ENCODE data around the gene TRIM45.

The TRIM45 gene

DNA sequence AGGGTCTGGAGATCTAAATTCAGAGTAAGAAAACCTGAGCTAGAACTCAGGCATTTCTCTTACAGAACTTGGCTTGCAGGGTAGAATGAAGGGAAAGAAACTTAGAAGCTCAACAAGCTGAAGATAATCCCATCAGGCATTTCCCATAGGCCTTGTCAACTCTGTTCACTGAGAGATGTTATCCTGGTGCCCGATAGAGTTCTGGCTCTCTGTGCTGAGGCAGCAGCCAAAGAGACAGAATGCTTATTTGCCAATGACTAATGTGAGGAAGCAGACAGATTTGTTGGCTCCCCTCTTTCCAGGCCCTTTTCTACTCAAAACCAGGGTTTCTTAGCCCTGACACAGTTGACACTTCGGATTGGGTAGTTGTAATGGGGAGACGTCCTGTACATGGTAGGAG, 22.3 kb upstream of the TRIM45 start:
- TF ChIP-seq, protein P1, sequence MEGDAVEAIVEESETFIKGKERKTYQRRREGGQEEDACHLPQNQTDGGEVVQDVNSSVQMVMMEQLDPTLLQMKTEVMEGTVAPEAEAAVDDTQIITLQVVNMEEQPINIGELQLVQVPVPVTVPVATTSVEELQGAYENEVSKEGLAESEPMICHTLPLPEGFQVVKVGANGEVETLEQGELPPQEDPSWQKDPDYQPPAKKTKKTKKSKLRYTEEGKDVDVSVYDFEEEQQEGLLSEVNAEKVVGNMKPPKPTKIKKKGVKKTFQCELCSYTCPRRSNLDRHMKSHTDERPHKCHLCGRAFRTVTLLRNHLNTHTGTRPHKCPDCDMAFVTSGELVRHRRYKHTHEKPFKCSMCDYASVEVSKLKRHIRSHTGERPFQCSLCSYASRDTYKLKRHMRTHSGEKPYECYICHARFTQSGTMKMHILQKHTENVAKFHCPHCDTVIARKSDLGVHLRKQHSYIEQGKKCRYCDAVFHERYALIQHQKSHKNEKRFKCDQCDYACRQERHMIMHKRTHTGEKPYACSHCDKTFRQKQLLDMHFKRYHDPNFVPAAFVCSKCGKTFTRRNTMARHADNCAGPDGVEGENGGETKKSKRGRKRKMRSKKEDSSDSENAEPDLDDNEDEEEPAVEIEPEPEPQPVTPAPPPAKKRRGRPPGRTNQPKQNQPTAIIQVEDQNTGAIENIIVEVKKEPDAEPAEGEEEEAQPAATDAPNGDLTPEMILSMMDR (IDR thresholded peaks at IDR 0.05; ENCODE audit: extremely low read depth, insufficient read depth, missing control alignments), result no peak

DNA sequence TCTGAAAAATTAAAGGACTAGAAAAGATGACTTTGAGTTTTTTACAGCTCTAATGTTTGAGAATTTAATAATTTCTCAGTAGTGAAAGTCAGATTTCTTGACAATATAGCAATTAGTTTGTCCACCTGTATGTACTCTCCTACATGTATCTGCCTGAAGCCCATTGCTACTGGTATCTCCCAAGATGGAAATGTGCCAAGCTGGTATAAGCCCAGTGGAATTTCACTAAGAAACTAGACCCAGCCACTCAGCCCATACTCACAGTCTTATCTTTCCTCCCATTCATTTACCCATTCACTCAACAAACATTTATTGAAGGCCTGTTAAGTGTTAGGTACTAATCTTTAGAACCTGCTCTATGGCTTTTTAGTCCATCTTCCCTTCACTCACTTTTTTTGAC, 21.6 kb upstream of the TRIM45 start:
- in situ Hi-C loops (cut with MboI; ENCODE audit: low pct_unique_long_range_greater_than_20kb, low sequenced_read_pairs, unreplicated experiment), result no loop called here
- no peak for DNase-seq (ENCODE audit: low spot score)
- TF ChIP-seq, protein P1 (IDR thresholded peaks at IDR 0.05; ENCODE audit: extremely low read depth, insufficient read depth, missing control alignments), result no peak

More for the DNA sequence above, 22.3 kb upstream of the TRIM45 start:
- in situ Hi-C loops (cut with MboI; ENCODE audit: low pct_unique_long_range_greater_than_20kb, low sequenced_read_pairs, unreplicated experiment), result no loop called here
- DNase-seq (ENCODE audit: low spot score), result no peak

DNA sequence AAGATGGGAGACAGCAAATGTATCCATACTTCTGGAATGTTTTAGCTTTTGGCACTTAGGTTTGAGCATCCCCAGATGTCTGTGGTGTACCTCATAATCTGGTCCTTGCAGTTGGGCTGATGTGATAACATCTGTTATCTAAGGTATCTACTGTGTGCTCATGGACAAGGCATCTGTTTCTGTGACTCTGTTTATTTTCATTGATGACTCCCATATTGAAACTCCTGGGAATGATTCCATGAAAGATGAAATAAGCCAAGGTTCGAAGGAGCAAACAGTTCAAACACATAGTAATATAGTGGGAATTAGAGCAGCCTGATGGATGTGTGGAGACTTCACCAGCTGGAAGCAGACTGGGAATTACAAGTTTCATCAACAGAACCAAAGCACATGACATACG, 20.7 kb upstream of the TRIM45 start:
- in situ Hi-C loops (cut with MboI; ENCODE audit: low pct_unique_long_range_greater_than_20kb, low sequenced_read_pairs, unreplicated experiment), result no loop called here
- TF ChIP-seq, protein P1 (IDR thresholded peaks at IDR 0.05; ENCODE audit: extremely low read depth, insufficient read depth, missing control alignments), result no peak
- DNase-seq (ENCODE audit: low spot score), result no peak

DNA sequence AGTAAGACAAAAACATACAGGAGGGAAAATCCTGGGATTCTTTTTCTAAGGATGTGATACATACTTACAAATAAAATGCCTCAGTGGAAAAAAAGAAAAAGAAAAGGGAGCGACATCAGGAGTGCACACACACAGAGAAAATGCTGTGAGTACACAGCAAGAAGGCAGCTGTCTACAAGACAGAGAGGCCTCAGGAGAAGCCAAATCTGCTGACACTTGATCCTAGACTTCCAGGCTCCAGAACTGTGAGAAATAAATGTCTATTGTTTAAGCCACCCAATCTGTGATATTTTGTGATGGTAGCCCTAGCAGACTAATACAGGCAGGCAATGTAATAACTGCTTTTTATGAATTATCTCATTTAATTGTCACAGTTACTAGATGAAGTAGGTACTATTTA, 17.0 kb upstream of the TRIM45 start:
- TF ChIP-seq, protein P1 (IDR thresholded peaks at IDR 0.05; ENCODE audit: extremely low read depth, insufficient read depth, missing control alignments), result no peak
- DNase-seq (ENCODE audit: low spot score), result no peak
- in situ Hi-C loops (cut with MboI; ENCODE audit: low pct_unique_long_range_greater_than_20kb, low sequenced_read_pairs, unreplicated experiment), result no loop called here

DNA sequence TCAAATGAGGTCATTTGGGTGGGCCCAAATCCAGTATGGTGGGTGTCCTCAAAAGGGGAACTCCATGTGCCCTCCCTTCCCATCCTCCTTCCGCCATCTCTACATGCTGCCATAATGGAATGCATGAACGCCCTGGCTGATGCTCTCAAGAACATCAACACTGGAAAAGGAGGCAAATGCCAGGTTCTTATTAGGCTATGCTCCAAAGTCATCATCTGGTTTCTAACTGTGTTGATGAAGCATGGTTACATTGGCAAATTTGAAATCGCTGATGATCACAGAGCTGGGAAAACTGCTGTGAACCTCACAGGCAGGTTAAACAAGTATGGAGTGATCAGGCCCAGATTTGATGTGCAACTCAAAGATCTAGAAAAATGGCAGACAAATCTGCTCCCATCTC, 16.6 kb upstream of the TRIM45 start:
- TF ChIP-seq, protein P1 (IDR thresholded peaks at IDR 0.05; ENCODE audit: extremely low read depth, insufficient read depth, missing control alignments), result no peak
- no peak for DNase-seq (ENCODE audit: low spot score)
- in situ Hi-C loops (cut with MboI; ENCODE audit: low pct_unique_long_range_greater_than_20kb, low sequenced_read_pairs, unreplicated experiment), result no loop called here

DNA sequence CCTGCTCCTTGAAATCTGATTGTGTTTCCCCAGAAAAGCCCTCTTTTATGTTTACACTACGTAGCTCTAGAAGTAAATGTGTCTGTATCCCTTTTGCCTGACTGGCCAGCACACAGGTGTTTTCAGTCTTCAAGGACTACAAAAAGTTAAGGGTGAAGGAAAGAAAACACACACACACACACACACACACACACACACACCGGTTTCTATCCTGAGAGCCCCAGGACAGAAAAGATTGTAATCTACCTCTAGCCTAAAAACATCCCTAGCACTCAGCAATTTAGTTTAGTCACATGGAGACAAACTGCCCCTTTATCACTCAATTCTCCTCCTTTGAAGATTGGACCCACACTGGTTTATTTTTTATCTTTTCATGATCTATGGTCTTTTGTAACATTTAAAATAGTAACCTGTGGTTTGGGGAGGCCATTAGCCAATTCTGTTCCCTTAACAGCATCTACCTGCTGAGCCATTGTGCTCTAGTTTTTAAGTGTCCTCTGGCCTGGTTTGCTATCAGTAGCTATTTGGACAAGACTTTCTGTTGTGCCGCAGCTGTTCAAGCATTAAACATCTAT, 15.8 kb upstream of the TRIM45 start:
- TF ChIP-seq, protein P1 (IDR thresholded peaks at IDR 0.05; ENCODE audit: extremely low read depth, insufficient read depth, missing control alignments), result no peak
- DNase-seq (ENCODE audit: low spot score), result no peak
- in situ Hi-C loops (cut with MboI; ENCODE audit: low pct_unique_long_range_greater_than_20kb, low sequenced_read_pairs, unreplicated experiment), result no loop called here

DNA sequence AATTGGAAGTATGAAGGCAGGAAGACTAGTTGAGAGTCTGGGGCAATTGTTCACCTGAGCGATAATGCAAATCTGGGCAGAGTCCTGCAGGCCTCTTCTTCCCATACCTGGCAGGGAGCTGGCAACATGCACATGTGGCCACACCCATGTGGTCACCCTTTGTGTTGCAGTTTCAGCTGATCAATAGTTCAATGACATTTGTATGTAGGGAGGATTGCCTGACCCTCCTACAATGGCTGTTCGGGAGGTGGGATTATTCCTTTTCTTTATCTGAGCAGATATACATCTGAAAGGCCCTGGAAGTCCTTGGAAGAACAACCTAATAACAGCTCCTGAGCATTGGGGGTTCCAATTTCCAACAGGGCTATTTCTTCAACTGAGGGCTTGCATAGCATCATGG, 15.2 kb upstream of the TRIM45 start:
- no peak for DNase-seq (ENCODE audit: low spot score)
- in situ Hi-C loops (cut with MboI; ENCODE audit: low pct_unique_long_range_greater_than_20kb, low sequenced_read_pairs, unreplicated experiment), result no loop called here
- TF ChIP-seq, protein P1 (IDR thresholded peaks at IDR 0.05; ENCODE audit: extremely low read depth, insufficient read depth, missing control alignments), result no peak

All from GM13977 (cell line).